ENCODE measurements around the gene SLC9A4. TPM values are rescaled to one million over a fixed set of nuclear protein-coding genes. Genes with fewer than 3 reads are reported as not detected.

SLC9A4 gene
- total RNA-seq, 4 donors from 2014 or later = not detected

DNA sequence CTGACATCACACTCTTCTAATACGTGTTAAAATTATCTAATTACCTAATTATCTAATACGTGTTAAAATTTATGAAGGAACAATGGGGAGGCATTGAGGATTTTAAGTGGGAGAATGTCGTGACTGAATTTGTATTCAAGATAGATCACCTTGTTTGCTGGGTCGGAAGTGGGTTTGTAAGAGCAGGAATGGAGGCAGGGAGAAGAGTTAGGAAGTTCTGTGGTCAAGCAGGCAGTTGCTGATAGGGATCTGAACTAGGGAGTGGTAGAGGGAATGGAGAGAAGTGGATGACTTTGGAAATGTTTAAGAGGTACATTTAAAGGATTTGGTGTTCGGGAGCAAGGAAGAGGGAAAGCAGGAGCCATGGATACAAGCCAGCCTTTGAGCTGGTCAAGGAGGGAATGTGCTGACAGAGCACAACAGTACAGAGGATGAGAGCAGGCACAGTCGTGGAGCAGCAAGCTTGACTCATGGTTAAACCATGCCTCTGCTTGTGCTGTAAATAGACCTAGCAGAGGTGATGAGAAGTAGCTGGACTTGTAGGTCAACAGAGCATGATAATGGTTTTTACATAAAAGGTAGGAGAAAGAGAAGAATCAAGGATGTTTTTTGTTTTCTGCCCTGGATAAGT lies 33.8 kb upstream of the SLC9A4 start:
- TF ChIP-seq CTCF (IDR thresholded peaks at IDR 0.05; ENCODE audit: low read depth) = no peak

GRCh38 chr2:102442967-102443828 lies 29.8 kb upstream of the SLC9A4 start:
- TF ChIP-seq CTCF (IDR thresholded peaks at IDR 0.05; ENCODE audit: low read depth) = no peak

- no peak for TF ChIP-seq CTCF (IDR thresholded peaks at IDR 0.05; ENCODE audit: low read depth)
Observed at GRCh38 chr2:102444233-102444632, 28.8 kb upstream of the SLC9A4 start.

- TF ChIP-seq CTCF (IDR thresholded peaks at IDR 0.05; ENCODE audit: low read depth) = no peak
Observed at GRCh38 chr2:102446936-102447335, 26.1 kb upstream of the SLC9A4 start.

DNA sequence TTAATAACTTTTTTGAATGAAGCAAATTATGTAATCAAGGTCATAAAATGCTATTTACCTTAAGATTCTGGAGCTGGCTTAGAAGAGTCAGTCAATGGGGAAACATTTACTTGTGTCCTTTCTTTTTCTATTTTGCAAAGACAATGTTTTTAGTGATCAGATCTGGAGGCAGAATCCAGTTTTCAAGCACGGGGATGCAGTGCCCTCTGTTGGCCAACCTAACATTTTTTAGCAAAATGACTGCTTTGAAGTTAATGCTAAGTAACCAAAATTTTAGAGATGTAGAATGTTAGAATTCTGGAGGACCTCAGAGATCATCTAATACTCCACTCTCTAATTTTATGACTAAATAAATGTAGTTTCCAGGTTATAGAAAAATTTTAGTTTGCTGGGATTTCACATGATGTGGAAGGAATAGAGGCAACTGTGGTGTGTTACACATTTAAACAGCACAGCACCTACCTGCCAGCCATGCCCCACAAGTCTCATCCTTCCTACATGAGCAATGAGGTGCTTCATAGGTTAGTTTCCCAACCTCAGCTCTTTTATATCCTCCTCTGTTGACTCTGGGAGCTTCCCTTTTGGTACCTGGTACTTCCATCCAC lies 23.6 kb upstream of the SLC9A4 start:
- TF ChIP-seq CTCF (IDR thresholded peaks at IDR 0.05; ENCODE audit: low read depth) = no peak

GRCh38 chr2:102451968-102452367 lies 21.1 kb upstream of the SLC9A4 start:
- no peak for TF ChIP-seq CTCF (IDR thresholded peaks at IDR 0.05; ENCODE audit: low read depth)

GRCh38 chr2:102453501-102453900 lies 19.5 kb upstream of the SLC9A4 start:
- TF ChIP-seq CTCF (IDR thresholded peaks at IDR 0.05; ENCODE audit: low read depth) = no peak

Data from subcutaneous adipose tissue (tissue), 4 donors.